Calu3 (cell line): ENCODE results near the gene CDC45. TPM values are rescaled to one million over a fixed set of nuclear protein-coding genes. Genes with fewer than 3 reads are reported as not detected.

Experiments
- BruUV-seq: library from RNA; stranded (reverse); fragments of 400-500 nt; replicated peaks from 2 replicates; lab custom pipeline; 2021; lab: Mats Ljungman, UMichigan
- CTCF ChIA-PET: fragments of 300-600 bp; sonication (Branson Sonifier 250); formaldehyde crosslinking; loops from one replicate; lab custom pipeline; 2022; ENCODE audit warnings: antibody characterized with exemption; lab: Charles Lee
- DNase-seq: peaks from one replicate; pipeline ENCODE4 v3.0.0; 2022
- H3K27ac Mint-ChIP-seq: one replicate; pipeline ENCODE4 v1.8.0; 2022; ENCODE audit warnings: mixed read lengths; ENCODE audit not compliant: unreplicated experiment
- H3K27me3 Mint-ChIP-seq: one replicate; pipeline ENCODE4 v1.8.0; 2022; ENCODE audit warnings: mixed read lengths; ENCODE audit not compliant: unreplicated experiment
- H3K36me3 Mint-ChIP-seq: one replicate; pipeline ENCODE4 v1.8.0; 2022; ENCODE audit warnings: mild to moderate bottlenecking, moderate library complexity, mixed read lengths; ENCODE audit not compliant: insufficient read depth, unreplicated experiment
- H3K4me1 Mint-ChIP-seq: one replicate; pipeline ENCODE4 v1.8.0; 2022; ENCODE audit warnings: mild to moderate bottlenecking, low read depth, mixed read lengths; ENCODE audit not compliant: unreplicated experiment
- H3K4me3 Mint-ChIP-seq: one replicate; pipeline ENCODE4 v1.8.0; 2022; ENCODE audit warnings: mild to moderate bottlenecking, low read depth, moderate library complexity, mixed read lengths; ENCODE audit not compliant: unreplicated experiment
- H3K9me3 Mint-ChIP-seq: one replicate; pipeline ENCODE4 v1.8.0; 2022; ENCODE audit warnings: low read depth, mixed read lengths; ENCODE audit not compliant: unreplicated experiment
- intact Hi-C: fragments of 100-400 bp; cut with micrococcal nuclease; formaldehyde crosslinking; loops from one replicate; pipeline ENCODE4 v1.10.0; 2022; ENCODE audit not compliant: unreplicated experiment
- total RNA-seq: library from RNA; stranded (reverse); gene quantifications from 2 replicates; pipeline ENCODE4 v1.2.3, GENCODE V29; 2022
- TF ChIP-seq, protein P1 (sequence below): fragments of 200-600 bp; IDR thresholded peaks from one replicate; pipeline ENCODE4 v1.8.0; 2022; ENCODE audit warnings: antibody characterized with exemption; ENCODE audit not compliant: unreplicated experiment

Gene CDC45
- total RNA-seq, 1 experiment from 2014 or later, result 45.0 TPM

DNA sequence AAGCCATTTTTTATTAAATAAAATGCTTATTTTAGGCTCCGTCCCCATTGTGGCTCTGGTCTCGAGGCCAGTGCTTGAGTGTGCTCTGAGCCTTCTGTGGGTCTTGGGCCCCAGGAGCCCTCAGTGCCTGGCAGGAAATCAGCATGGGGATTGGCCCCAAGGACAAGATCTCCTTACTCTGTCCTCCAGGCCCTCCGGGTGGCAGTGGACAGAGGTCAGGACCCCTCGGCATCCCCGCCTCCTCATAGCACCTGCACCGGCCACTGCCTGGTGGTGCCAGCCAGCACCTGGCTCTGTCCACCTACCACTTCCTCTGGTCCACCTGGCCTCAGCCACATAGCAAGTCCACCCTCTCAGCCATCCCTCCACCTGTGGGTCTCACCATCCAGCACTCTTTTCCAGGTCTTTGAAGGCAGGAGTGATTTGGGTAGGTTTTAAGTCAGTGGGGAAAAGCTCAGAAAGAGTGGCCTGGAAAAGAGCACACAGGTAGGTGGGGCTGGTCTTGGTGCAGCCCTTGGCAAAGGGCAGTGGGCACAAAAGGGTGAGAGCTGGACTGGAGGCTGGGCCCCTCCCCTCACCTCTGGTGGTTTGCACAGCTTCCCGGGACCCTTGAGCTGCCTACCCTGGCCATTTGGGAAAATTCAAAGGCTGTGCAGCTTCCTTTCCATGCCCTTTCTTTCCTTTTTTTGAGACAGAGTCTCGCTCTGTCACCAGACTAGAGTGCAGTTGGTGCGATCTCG, 41.0 kb downstream of the CDC45 start:
- DNase-seq, result no peak
- Mint-ChIP-seq H3K27me3 (peaks cover 17% of the 10 kb centered on the region), H3K36me3 (peaks cover 16% of the 10 kb centered on the region), H3K27ac (no peak overlapping the region), H3K4me3 (no peak overlapping the region), H3K9me3 (no peaks in the 10 kb centered on the region), H3K4me1 (no peaks in the 10 kb centered on the region)
- intact Hi-C loops, result no loop called here
- BruUV-seq, result no TSS peak
- TF ChIP-seq, protein P1, sequence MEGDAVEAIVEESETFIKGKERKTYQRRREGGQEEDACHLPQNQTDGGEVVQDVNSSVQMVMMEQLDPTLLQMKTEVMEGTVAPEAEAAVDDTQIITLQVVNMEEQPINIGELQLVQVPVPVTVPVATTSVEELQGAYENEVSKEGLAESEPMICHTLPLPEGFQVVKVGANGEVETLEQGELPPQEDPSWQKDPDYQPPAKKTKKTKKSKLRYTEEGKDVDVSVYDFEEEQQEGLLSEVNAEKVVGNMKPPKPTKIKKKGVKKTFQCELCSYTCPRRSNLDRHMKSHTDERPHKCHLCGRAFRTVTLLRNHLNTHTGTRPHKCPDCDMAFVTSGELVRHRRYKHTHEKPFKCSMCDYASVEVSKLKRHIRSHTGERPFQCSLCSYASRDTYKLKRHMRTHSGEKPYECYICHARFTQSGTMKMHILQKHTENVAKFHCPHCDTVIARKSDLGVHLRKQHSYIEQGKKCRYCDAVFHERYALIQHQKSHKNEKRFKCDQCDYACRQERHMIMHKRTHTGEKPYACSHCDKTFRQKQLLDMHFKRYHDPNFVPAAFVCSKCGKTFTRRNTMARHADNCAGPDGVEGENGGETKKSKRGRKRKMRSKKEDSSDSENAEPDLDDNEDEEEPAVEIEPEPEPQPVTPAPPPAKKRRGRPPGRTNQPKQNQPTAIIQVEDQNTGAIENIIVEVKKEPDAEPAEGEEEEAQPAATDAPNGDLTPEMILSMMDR, result no peak
- CTCF ChIA-PET, result no interaction called here

DNA sequence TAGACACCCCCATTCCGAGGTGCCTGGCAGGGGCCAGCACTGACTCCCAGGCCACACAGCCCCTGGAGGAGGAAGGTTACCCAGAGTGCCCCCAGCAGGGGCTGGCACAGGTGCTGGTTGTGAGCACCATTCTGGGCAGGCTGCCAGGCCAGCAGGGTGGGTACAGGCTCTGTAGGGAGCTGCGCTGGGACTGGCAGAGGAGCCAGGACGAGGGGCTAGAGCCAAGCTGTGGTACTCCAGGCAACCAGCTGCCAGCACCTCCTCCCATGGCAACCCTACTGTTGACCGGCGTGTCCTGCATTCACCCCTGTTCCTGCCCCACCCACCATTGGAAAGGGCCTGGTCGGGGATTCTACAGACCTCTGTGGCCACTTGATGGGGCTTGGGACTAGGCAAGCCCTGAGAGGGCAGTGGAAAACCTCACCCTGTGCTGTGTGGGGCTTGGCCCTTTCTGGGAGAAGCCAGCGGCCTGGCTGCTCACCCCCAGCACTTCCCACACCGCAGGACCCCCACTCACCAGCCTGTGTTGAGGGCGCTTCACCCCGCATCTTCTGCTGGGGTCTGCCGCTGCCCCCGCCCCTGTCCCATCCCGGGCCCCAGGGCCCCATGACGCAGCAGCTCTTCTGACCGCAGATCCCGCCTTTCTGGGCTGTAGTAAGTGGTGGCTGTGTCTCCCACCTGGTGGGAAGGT, 42.6 kb downstream of the CDC45 start:
- Mint-ChIP-seq H3K27me3 (peaks cover 33% of the 10 kb centered on the region), H3K4me3 (no peak overlapping the region), H3K36me3 (peaks cover 13% of the 10 kb centered on the region), H3K4me1 (no peaks in the 10 kb centered on the region), H3K9me3 (no peaks in the 10 kb centered on the region), H3K27ac (no peak overlapping the region)
- intact Hi-C loops, result no loop called here
- TF ChIP-seq, protein P1, result no peak
- CTCF ChIA-PET, result no interaction called here
- DNase-seq, result no peak
- no TSS peak for BruUV-seq

DNA sequence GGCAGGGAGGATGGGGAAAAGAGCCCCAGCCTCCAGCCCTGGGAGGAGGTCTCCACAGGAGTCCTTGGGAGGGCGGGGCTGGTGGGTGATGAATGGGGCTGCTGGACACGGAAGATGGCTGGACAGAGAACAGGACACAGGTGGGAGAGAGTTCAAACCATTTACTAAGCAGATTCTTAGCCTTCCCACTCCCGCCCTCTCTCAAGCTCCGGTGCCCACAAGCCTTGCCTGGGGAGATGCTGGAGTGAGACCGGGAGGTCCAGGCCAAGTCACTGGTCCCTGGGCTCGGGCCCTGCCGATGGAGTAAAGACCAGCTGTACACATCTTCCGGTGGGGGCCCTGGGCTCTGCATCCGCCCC, 43.1 kb downstream of the CDC45 start:
- TF ChIP-seq, protein P1, result no peak
- DNase-seq, result no peak
- CTCF ChIA-PET, result no interaction called here
- Mint-ChIP-seq H3K4me1 (no peaks in the 10 kb centered on the region), H3K27ac (no peak overlapping the region), H3K4me3 (no peak overlapping the region), H3K36me3 (peaks cover 13% of the 10 kb centered on the region), H3K9me3 (no peaks in the 10 kb centered on the region), H3K27me3 (peaks cover 38% of the 10 kb centered on the region)
- BruUV-seq, result TSS peak; percentile 13
- intact Hi-C loops, result no loop called here

DNA sequence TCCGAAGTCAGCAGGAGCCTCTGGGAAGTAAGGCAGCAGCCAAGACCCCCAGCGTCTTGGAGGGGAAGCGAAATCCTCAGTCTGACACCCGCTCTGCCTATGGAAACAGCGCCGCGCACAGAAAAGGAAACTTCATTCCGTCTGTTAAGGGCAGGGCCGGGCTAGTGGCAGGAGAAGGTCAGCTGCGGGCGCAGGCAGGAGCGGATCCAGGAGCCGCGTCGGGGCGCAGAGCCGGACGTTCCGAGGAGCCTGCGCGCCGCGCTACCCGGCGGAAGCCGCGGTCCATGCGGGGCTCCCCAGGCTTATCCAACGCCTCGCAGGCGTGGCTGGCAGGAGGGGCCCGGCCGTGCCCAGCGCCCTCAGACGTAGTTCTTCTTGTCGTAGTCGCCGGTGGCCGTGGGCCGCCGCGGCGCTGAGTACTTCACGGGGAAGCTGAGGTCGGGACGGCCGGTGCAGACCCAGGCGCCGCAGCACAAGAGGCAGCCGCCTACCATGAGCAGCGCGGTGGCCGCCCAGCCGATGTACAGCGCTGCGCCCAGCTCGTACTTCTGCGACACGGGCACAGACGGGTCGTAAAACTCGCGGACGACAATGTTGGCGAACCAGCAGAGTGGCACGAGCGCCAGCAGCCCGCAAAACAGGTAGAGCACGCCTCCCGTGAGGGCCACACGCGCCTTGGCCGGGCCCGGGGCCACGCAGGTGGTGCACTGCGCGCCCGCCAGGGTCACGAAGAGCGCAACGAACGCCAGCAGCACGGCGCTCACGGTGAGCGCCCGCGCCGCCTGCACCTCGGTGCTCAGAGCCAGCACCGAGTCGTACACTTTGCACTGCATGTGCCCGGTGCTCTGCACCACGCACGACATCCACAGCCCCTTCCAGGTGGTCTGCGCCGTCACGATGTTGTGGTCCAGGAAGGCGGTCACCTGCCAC, 43.8 kb downstream of the CDC45 start:
- H3K4me1 Mint-ChIP-seq, result no peaks in the 10 kb centered on the region
- H3K9me3 Mint-ChIP-seq, result no peaks in the 10 kb centered on the region
- peak overlapping the region; percentile 17 for H3K4me3 Mint-ChIP-seq
- peaks cover 44% of the 10 kb centered on the region for H3K27me3 Mint-ChIP-seq
- DNase-seq, result no peak
- H3K27ac Mint-ChIP-seq, result no peak overlapping the region
- H3K36me3 Mint-ChIP-seq, result peaks cover 10% of the 10 kb centered on the region
- intact Hi-C loops, result no loop called here
- TF ChIP-seq, protein P1, result no peak
- no TSS peak for BruUV-seq
- CTCF ChIA-PET, result no interaction called here
